ENCODE results near the gene ANKS1B. TPM values are rescaled to one million over a fixed set of nuclear protein-coding genes. Genes with fewer than 3 reads are reported as not detected.
A peak's percentile ranks its signal among the peaks of the same experiment; 100 is the strongest.
"Not testable (repeated sequence)": the region's sequence is repeated elsewhere in the genome, so short reads cannot be mapped to it uniquely, and the experiment has no call there.

The ANKS1B gene
- total and polyA plus RNA-seq, 4 experiments from 2014 or later: 0.28 to 0.55 TPM; not detected in 2

DNA sequence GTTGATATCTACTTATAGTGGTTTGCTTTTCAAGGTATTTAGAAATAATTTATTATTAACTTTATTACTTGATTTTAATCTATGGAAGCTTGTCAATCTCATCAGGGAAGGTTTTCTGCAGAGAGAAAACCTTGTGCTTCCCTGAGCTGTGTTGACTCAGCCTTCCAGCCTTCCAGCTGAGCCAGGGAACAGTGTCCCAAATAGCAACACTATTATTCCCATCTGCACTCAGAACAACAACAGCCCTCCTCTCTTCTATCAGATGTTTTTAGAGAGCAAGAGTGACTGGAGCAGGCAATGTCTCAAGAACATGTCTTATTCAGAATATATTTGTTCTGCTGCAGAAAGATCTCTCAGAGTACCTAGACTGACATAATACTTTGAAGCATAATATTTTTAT is 727.1 kb downstream of the ANKS1B start:
- Mint-ChIP-seq H3K27ac (no peak overlapping the region), H3K36me3 (no peaks in the 10 kb centered on the region), H3K4me1 (peaks cover 0 to 1% (median 0%) of the 10 kb centered on the region in 4 donors), H3K4me3 (no peak overlapping the region), H3K9me3 (peaks cover 0 to 4% (median 1%) of the 10 kb centered on the region in 8 donors), H3K27me3 (no peaks in the 10 kb centered on the region)
- H3K27me3 ChIP-seq (ENCODE audit: insufficient read depth, low read length): no peaks in the 10 kb centered on the region
- H3K27ac ChIP-seq (ENCODE audit: low read depth, low read length): no peak overlapping the region
- DNase-seq: no peak
- no peaks in the 10 kb centered on the region for H3K36me3 ChIP-seq (ENCODE audit: insufficient read depth, low read length)
- no peaks in the 10 kb centered on the region for H3K9me3 ChIP-seq (ENCODE audit: control insufficient read depth in 1 of 2, low read length in 2 of 2)
- H3K4me3 ChIP-seq (ENCODE audit: low read length in 2 of 2): no peak overlapping the region
- no peaks in the 10 kb centered on the region for H3K4me1 ChIP-seq (ENCODE audit: insufficient read depth, low read length)
- CTCF ChIA-PET (ENCODE audit: partially characterized antibody): no interaction called here
- POLR2A ChIA-PET (ENCODE audit: partially characterized antibody): no interaction called here
- intact Hi-C loops (cut with micrococcal nuclease): no loop called here

DNA sequence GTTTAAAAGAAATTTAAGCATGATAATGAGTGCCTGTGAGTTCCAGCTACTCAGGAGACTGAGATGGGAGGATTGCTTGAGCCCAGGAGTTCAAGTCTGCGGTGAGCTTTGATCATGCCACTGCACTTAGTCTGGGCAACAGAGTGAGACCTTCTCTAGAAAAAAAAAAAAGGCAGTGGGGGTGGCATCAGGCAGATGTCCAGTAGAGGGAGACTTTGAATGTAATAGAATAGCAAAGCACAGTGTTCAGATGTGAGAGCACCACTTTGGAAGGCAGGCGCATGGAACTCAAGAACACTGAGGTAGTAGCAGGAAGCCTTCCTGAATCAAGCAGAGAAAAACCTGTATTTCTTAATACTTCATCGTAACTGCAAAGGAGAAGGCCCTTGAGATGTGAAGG is 731.7 kb downstream of the ANKS1B start:
- no peaks in the 10 kb centered on the region for H3K27me3 Mint-ChIP-seq
- H3K27me3 ChIP-seq (ENCODE audit: insufficient read depth, low read length): no peaks in the 10 kb centered on the region
- POLR2A ChIA-PET (ENCODE audit: partially characterized antibody): no interaction called here

DNA sequence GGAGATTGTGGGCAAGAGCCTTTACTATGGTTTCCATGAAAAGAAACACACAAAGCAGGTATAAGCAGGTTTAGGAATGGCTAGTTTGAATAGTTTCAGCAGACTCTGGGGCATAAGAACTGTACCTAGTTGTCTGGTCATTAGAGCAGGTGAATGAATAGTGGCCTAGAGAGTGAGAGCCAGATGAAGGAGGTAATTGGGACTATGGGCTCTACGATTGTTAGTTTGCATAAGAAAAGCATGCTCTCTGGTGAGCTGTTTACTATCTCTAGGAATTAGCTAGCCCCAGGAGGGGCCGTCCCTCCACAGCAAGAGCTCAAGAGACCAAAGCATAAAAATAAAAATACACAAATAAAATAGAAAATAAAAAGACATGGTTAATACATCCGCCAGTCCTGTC is 734.6 kb downstream of the ANKS1B start:
- no peaks in the 10 kb centered on the region for H3K9me3 ChIP-seq (ENCODE audit: control insufficient read depth in 1 of 2, low read length in 2 of 2)
- Mint-ChIP-seq H3K36me3 (no peaks in the 10 kb centered on the region), H3K4me3 (no peak overlapping the region), H3K27me3 (no peaks in the 10 kb centered on the region), H3K9me3 (peaks cover 0 to 13% (median 4%) of the 10 kb centered on the region in 8 donors), H3K27ac (no peak overlapping the region), H3K4me1 (no peaks in the 10 kb centered on the region)
- no peaks in the 10 kb centered on the region for H3K27me3 ChIP-seq (ENCODE audit: insufficient read depth, low read length)
- no peaks in the 10 kb centered on the region for H3K36me3 ChIP-seq (ENCODE audit: insufficient read depth, low read length)
- no peak for DNase-seq
- ChIA-PET POLR2A (ENCODE audit: partially characterized antibody) (no interaction called here), CTCF (ENCODE audit: partially characterized antibody) (interaction anchor here (0.5 kb wide), 1 partner anchor 192 kb away, joined by 3 read pairs; no protein-coding TSS in a partner anchor)
- no peak overlapping the region for H3K4me3 ChIP-seq (ENCODE audit: low read length in 2 of 2)
- no peaks in the 10 kb centered on the region for H3K4me1 ChIP-seq (ENCODE audit: insufficient read depth, low read length)
- intact Hi-C loops (cut with micrococcal nuclease): no loop called here
- H3K27ac ChIP-seq (ENCODE audit: low read depth, low read length): no peak overlapping the region

More for the DNA sequence above, 731.7 kb downstream of the ANKS1B start:
- H3K9me3 ChIP-seq (ENCODE audit: control insufficient read depth in 1 of 2, low read length in 2 of 2): no peaks in the 10 kb centered on the region
- H3K4me1 Mint-ChIP-seq: peaks cover 0 to 1% (median 0%) of the 10 kb centered on the region in 4 donors
- H3K4me1 ChIP-seq (ENCODE audit: insufficient read depth, low read length): no peaks in the 10 kb centered on the region
- peaks cover 0 to 9% (median 4%) of the 10 kb centered on the region in 8 donors for H3K9me3 Mint-ChIP-seq
- no peak overlapping the region for H3K27ac Mint-ChIP-seq
- no peak overlapping the region for H3K27ac ChIP-seq (ENCODE audit: low read depth, low read length)
- no peaks in the 10 kb centered on the region for H3K36me3 Mint-ChIP-seq
- intact Hi-C loops (cut with micrococcal nuclease): no loop called here
- H3K4me3 ChIP-seq (ENCODE audit: low read length in 2 of 2): no peak overlapping the region
- no peak for DNase-seq
- CTCF ChIA-PET (ENCODE audit: partially characterized antibody): no interaction called here
- no peaks in the 10 kb centered on the region for H3K36me3 ChIP-seq (ENCODE audit: insufficient read depth, low read length)
- no peak overlapping the region for H3K4me3 Mint-ChIP-seq

DNA sequence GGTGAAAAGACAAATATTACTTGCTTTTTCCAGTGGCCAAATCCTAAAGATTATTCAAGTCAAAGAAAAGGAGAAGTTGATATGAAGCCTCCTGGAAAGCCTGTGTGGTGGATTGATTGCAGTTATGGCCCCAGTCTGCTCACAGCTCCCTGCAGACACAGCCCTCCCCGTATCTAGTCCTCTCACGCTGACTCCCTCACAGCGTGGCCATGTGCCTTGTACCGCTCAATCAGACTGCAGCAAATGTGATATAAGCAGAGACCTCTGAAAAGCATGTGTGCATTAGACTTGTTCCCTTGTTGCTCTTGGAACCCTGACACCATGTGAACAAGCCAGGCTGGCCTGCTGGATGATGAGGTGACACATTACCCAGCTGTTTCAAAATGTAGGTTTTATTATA is 735.2 kb downstream of the ANKS1B start:
- intact Hi-C loops (cut with micrococcal nuclease): no loop called here
- Mint-ChIP-seq H3K27ac (no peak overlapping the region), H3K4me3 (no peak overlapping the region), H3K9me3 (peaks cover 0 to 13% (median 4%) of the 10 kb centered on the region in 8 donors), H3K36me3 (no peaks in the 10 kb centered on the region), H3K27me3 (no peaks in the 10 kb centered on the region), H3K4me1 (no peaks in the 10 kb centered on the region)
- H3K36me3 ChIP-seq (ENCODE audit: insufficient read depth, low read length): no peaks in the 10 kb centered on the region
- no peaks in the 10 kb centered on the region for H3K27me3 ChIP-seq (ENCODE audit: insufficient read depth, low read length)
- H3K4me1 ChIP-seq (ENCODE audit: insufficient read depth, low read length): no peaks in the 10 kb centered on the region
- no peak for DNase-seq
- no peaks in the 10 kb centered on the region for H3K9me3 ChIP-seq (ENCODE audit: control insufficient read depth in 1 of 2, low read length in 2 of 2)
- ChIA-PET CTCF (ENCODE audit: partially characterized antibody) (no interaction called here), POLR2A (ENCODE audit: partially characterized antibody) (no interaction called here)
- no peak overlapping the region for H3K4me3 ChIP-seq (ENCODE audit: low read length in 2 of 2)
- no peak overlapping the region for H3K27ac ChIP-seq (ENCODE audit: low read depth, low read length)

DNA sequence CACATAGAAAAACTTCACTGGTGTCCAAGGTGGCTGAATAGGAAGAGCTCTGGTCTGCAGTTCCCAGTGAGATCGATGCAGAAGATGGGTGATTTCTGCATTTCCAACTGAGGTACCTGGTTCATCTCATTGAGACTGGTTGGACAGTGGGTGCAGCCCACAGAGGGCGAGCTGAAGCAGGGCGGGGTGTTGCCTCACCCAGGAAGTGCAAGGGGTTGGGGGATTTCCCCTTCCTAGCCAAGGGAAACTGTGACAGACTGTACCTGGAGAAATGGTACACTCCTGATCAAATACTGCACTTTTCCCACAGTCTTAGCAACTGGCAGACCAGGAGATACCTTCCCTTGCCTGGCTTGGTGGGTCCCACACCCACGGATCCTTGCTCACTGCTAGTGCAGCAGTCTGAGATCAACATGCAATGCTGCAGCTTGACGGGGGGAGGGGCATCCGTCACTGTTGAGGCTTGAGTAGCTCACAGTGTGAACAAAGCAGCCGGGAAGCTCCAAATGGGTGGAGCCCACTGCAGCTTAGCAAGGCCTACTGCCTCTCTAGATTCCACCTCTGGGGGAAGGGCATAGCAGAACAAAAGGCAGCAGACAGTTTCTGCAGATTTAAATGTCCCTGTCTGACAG is 746.7 kb downstream of the ANKS1B start:
- Mint-ChIP-seq H3K4me3 (peak overlapping the region in 1 of 8 donors; percentile 27), H3K9me3 (peaks cover 3 to 29% (median 13%) of the 10 kb centered on the region in 8 donors)
- intact Hi-C loops (cut with micrococcal nuclease); H3K27ac Mint-ChIP-seq; H3K27ac ChIP-seq (ENCODE audit: low read depth, low read length); H3K4me1 ChIP-seq (ENCODE audit: insufficient read depth, low read length); H3K36me3 ChIP-seq (ENCODE audit: insufficient read depth, low read length); H3K4me1 Mint-ChIP-seq; H3K4me3 ChIP-seq (ENCODE audit: low read length in 2 of 2); H3K27me3 Mint-ChIP-seq; H3K36me3 Mint-ChIP-seq; CTCF ChIA-PET (ENCODE audit: partially characterized antibody); POLR2A ChIA-PET (ENCODE audit: partially characterized antibody); H3K9me3 ChIP-seq (ENCODE audit: control insufficient read depth in 1 of 2, low read length in 2 of 2); H3K27me3 ChIP-seq (ENCODE audit: insufficient read depth, low read length): not testable (repeated sequence)
- peak in 1 of 5 donors; percentile 0 for DNase-seq

DNA sequence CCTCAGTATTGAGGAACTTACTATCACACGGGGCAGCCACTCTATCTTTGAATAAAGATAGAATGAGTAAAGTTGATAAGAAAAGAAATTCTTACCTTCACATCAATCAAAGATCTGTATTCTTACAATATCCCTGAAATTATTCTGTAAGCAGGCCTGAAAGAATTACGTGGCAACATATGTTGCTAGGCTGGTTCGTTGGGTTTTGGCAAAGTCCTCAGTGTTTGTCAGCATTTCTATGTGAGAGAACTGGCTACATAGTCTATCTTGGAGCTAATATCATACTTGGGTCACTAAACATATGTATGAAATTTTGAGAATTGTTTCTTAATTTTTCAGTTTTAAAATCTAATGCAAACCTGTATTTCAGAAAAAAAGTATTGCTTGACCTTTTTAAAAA is 749.4 kb downstream of the ANKS1B start:
- CTCF ChIA-PET (ENCODE audit: partially characterized antibody): no interaction called here

DNA sequence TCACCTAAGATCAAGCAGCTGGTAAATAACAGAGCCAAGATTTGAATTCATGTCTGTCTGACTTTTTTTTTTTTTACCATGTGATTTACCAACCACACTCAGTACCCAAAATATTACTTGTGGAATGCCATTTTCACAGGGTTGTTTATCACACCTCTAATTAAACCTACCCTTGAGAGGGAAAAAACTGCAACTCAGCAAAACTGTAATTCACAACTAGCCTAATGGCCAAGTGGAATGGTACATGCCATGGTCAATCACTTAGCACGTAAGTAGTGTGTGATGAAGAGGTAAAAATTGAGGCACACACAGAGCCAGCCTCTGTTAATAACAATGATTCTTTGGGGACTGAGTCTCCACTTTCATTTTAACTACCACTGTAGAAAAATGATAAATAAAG is 750.0 kb downstream of the ANKS1B start:
- CTCF ChIA-PET (ENCODE audit: partially characterized antibody): no interaction called here
- DNase-seq: no peak
- H3K4me3 ChIP-seq (ENCODE audit: low read length in 2 of 2): no peak overlapping the region

More for the DNA sequence above, 749.4 kb downstream of the ANKS1B start:
- no peaks in the 10 kb centered on the region for H3K9me3 ChIP-seq (ENCODE audit: control insufficient read depth in 1 of 2, low read length in 2 of 2)
- Mint-ChIP-seq H3K27me3 (peaks cover 0 to 1% of the 10 kb centered on the region in 2 donors), H3K27ac (no peak overlapping the region), H3K9me3 (peaks cover 0 to 15% (median 6%) of the 10 kb centered on the region in 8 donors), H3K36me3 (no peaks in the 10 kb centered on the region), H3K4me1 (no peaks in the 10 kb centered on the region), H3K4me3 (no peak overlapping the region)
- H3K27ac ChIP-seq (ENCODE audit: low read depth, low read length): no peak overlapping the region
- H3K4me1 ChIP-seq (ENCODE audit: insufficient read depth, low read length): no peaks in the 10 kb centered on the region
- H3K36me3 ChIP-seq (ENCODE audit: insufficient read depth, low read length): no peaks in the 10 kb centered on the region
- H3K27me3 ChIP-seq (ENCODE audit: insufficient read depth, low read length): no peaks in the 10 kb centered on the region
- intact Hi-C loops (cut with micrococcal nuclease): no loop called here
- POLR2A ChIA-PET (ENCODE audit: partially characterized antibody): no interaction called here
- H3K4me3 ChIP-seq (ENCODE audit: low read length in 2 of 2): no peak overlapping the region
- DNase-seq: no peak

More for the DNA sequence above, 750.0 kb downstream of the ANKS1B start:
- no peaks in the 10 kb centered on the region for H3K27me3 ChIP-seq (ENCODE audit: insufficient read depth, low read length)
- no peaks in the 10 kb centered on the region for H3K4me1 Mint-ChIP-seq
- H3K9me3 Mint-ChIP-seq: peaks cover 0 to 12% (median 6%) of the 10 kb centered on the region in 8 donors
- no peaks in the 10 kb centered on the region for H3K36me3 Mint-ChIP-seq
- no peaks in the 10 kb centered on the region for H3K4me1 ChIP-seq (ENCODE audit: insufficient read depth, low read length)
- POLR2A ChIA-PET (ENCODE audit: partially characterized antibody): no interaction called here
- no peak overlapping the region for H3K4me3 Mint-ChIP-seq
- no peaks in the 10 kb centered on the region for H3K9me3 ChIP-seq (ENCODE audit: control insufficient read depth in 1 of 2, low read length in 2 of 2)
- no peak overlapping the region for H3K27ac Mint-ChIP-seq
- no peaks in the 10 kb centered on the region for H3K36me3 ChIP-seq (ENCODE audit: insufficient read depth, low read length)
- no peak overlapping the region for H3K27ac ChIP-seq (ENCODE audit: low read depth, low read length)
- intact Hi-C loops (cut with micrococcal nuclease): no loop called here
- H3K27me3 Mint-ChIP-seq: peaks cover 0 to 1% of the 10 kb centered on the region in 2 donors

Measured in CD4-positive, alpha-beta memory T cell (primary cell).